Keratinocyte (primary cell): ENCODE results near the gene SLC25A25. TPM values are rescaled to one million over a fixed set of nuclear protein-coding genes. Genes with fewer than 3 reads are reported as not detected.

Experiments
- DNase-seq: peaks from one replicate; pipeline ENCODE4 v3.0.0-alpha.2; 2011; ENCODE audit warnings: low read depth, missing footprints, low spot score
- FAIRE-seq: peaks from 2 replicates; lab custom pipeline; 2011; peaks lifted over from hg19 to GRCh38; lab: Jason Lieb, UNC
- H2AFZ ChIP-seq: 2 replicates; pipeline ENCODE4 v1.6.0; 2012; ENCODE audit warnings: low read length, control low read depth, inconsistent platforms; ENCODE audit not compliant: control insufficient read depth
- H3K27ac ChIP-seq: 2 replicates; pipeline ENCODE4 v1.5.1; 2011; ENCODE audit warnings: low read length; ENCODE audit not compliant: control insufficient read depth, insufficient read depth
- H3K27me3 ChIP-seq: 3 replicates; pipeline ENCODE4 v1.6.0; 2011; ENCODE audit warnings: low read length; ENCODE audit not compliant: control insufficient read depth, insufficient read depth; ENCODE audit errors: extremely low read depth
- H3K36me3 ChIP-seq, 2 experiments: 2 replicates in 1 of 2; 3 replicates in 1 of 2; pipeline ENCODE4 v1.5.1; 2011; ENCODE audit warnings: low read length in 2 of 2, mild to moderate bottlenecking in 1 of 2; ENCODE audit not compliant: control insufficient read depth in 2 of 2, insufficient read depth in 2 of 2; ENCODE audit errors: extremely low read depth in 1 of 2
- H3K4me1 ChIP-seq: 3 replicates; pipeline ENCODE4 v1.5.1; 2011; ENCODE audit warnings: low read length; ENCODE audit not compliant: control insufficient read depth, insufficient read depth; ENCODE audit errors: extremely low read depth
- H3K4me2 ChIP-seq: 3 replicates; pipeline ENCODE4 v1.6.0; 2011; ENCODE audit warnings: low read depth, low read length; ENCODE audit not compliant: control insufficient read depth, insufficient read depth; ENCODE audit errors: extremely low read depth
- H3K4me3 ChIP-seq, 3 experiments: fragments of 200-600 bp in 1 of 3; sonication (generic) in 1 of 3; 2 replicates in 2 of 3; 3 replicates in 1 of 3; pipeline ENCODE4 v1.5.1; 2011 to 2016; ENCODE audit warnings: low read length in 3 of 3, mild to moderate bottlenecking in 3 of 3, control low read depth in 2 of 3, inconsistent platforms in 1 of 3, low read depth in 1 of 3, mixed read lengths in 1 of 3, mixed run types in 1 of 3, moderate library complexity in 1 of 3; ENCODE audit not compliant: control insufficient read depth in 2 of 3, insufficient read depth in 2 of 3; ENCODE audit errors: extremely low read depth in 1 of 3
- H3K79me2 ChIP-seq: 2 replicates; pipeline ENCODE4 v1.6.0; 2012; ENCODE audit warnings: low read length; ENCODE audit not compliant: control insufficient read depth, insufficient read depth
- H3K9ac ChIP-seq: 3 replicates; pipeline ENCODE4 v1.6.0; 2011; ENCODE audit warnings: low read length; ENCODE audit not compliant: control insufficient read depth, insufficient read depth; ENCODE audit errors: extremely low read depth
- H3K9me1 ChIP-seq: 3 replicates; pipeline ENCODE4 v1.6.0; 2011; ENCODE audit warnings: low read length; ENCODE audit not compliant: control insufficient read depth, insufficient read depth; ENCODE audit errors: extremely low read depth
- H3K9me3 ChIP-seq: 2 replicates; pipeline ENCODE4 v1.5.1; 2012; ENCODE audit warnings: low read depth, low read length; ENCODE audit not compliant: control insufficient read depth
- H4K20me1 ChIP-seq: 3 replicates; pipeline ENCODE4 v1.6.0; 2011; ENCODE audit warnings: low read length; ENCODE audit not compliant: control insufficient read depth, insufficient read depth; ENCODE audit errors: extremely low read depth
- EZH2 ChIP-seq: IDR thresholded peaks from one replicate; pipeline ENCODE4 v1.6.1; 2012; ENCODE audit warnings: inconsistent platforms, mild to moderate bottlenecking, low read length, moderate library complexity
- dilution Hi-C: fragments of 300-500 bp; cut with MboI; formaldehyde crosslinking; loops from one replicate; pipeline ENCODE4 v1.7.0; 2020; ENCODE audit warnings: low sequenced_read_pairs; ENCODE audit not compliant: extremely low pct_ligation_motif_present
- polyA plus RNA-seq, 5 experiments: library from polyadenylated mRNA; depleted of rRNA in 3 of 5; stranded (reverse) in 3 of 5; stranded (forward) in 1 of 5; unstranded in 1 of 5; fragments of >200 nt; gene quantifications; 1 replicate in 1 of 5; 2 replicates in 3 of 5; 3 replicates in 1 of 5; pipeline versions ENCODE4 v1.2.1 to v1.2.3, GENCODE V29; 2011 to 2012; ENCODE audit warnings: missing spikeins in 2 of 5, low read depth in 1 of 5, low replicate concordance in 1 of 5
- TF ChIP-seq, protein P1 (sequence below), 3 experiments: IDR thresholded peaks in 1 of 3; conservative IDR thresholded peaks in 1 of 3; optimal IDR thresholded peaks in 1 of 3; 2 replicates in 2 of 3; 3 replicates in 1 of 3; pipeline versions ENCODE3 to v1.5.1; 2011; ENCODE audit warnings: low read length in 3 of 3, mild to moderate bottlenecking in 3 of 3, moderate library complexity in 2 of 3, control low read depth in 1 of 3, inconsistent platforms in 1 of 3; ENCODE audit not compliant: insufficient read depth in 2 of 3; ENCODE audit errors: extremely low read depth in 1 of 3

SLC25A25 gene
- polyA plus RNA-seq, 1 donor (not counting 4 experiments of a cell fraction or from before 2014, with no cell fraction given): 6.5 TPM

DNA sequence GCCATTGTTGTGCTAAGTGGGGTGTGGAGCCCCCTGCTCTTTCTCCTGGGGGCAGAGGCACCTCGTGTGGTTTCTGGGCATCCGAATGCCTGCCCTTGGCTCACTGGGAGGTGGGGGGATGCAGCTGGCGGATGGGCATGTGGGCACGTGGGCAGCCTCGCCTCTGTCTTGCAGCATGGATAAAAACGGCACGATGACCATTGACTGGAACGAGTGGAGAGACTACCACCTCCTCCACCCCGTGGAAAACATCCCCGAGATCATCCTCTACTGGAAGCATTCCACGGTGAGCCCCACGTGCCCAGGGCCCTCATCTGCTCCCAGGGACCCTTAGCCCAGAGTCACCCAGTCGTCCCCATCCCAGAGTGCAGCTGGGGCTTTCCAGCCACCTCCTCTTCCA lies 34.2 kb downstream of the SLC25A25 start:
- Histone ChIP-seq H2AFZ (no peak overlapping the region), H3K4me2 (no peak overlapping the region), H3K27me3 (no peaks in the 10 kb centered on the region), H3K9me1 (no peaks in the 10 kb centered on the region), H3K36me3 (peaks cover 37 to 50% of the 10 kb centered on the region in 2 experiments), H3K79me2 (peaks cover 21% of the 10 kb centered on the region), H3K27ac (no peak overlapping the region), H3K4me1 (peaks cover 21% of the 10 kb centered on the region), H3K9me3 (no peaks in the 10 kb centered on the region), H3K9ac (no peak overlapping the region), H4K20me1 (no peaks in the 10 kb centered on the region), H3K4me3 (no peak overlapping the region)
- no peak for DNase-seq
- FAIRE-seq: no peak
- dilution Hi-C loops: no loop called here
- TF ChIP-seq, protein P1, sequence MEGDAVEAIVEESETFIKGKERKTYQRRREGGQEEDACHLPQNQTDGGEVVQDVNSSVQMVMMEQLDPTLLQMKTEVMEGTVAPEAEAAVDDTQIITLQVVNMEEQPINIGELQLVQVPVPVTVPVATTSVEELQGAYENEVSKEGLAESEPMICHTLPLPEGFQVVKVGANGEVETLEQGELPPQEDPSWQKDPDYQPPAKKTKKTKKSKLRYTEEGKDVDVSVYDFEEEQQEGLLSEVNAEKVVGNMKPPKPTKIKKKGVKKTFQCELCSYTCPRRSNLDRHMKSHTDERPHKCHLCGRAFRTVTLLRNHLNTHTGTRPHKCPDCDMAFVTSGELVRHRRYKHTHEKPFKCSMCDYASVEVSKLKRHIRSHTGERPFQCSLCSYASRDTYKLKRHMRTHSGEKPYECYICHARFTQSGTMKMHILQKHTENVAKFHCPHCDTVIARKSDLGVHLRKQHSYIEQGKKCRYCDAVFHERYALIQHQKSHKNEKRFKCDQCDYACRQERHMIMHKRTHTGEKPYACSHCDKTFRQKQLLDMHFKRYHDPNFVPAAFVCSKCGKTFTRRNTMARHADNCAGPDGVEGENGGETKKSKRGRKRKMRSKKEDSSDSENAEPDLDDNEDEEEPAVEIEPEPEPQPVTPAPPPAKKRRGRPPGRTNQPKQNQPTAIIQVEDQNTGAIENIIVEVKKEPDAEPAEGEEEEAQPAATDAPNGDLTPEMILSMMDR (optimal IDR thresholded peaks at IDR 0.05 in 1 of 3, IDR thresholded peaks at IDR 0.05 in 1 of 3, conservative IDR thresholded peaks at IDR 0.05 in 1 of 3; ENCODE audit: extremely low read depth in 1 of 3, insufficient read depth in 2 of 3, low read length in 3 of 3): no peak
- TF ChIP-seq EZH2: no peak

DNA sequence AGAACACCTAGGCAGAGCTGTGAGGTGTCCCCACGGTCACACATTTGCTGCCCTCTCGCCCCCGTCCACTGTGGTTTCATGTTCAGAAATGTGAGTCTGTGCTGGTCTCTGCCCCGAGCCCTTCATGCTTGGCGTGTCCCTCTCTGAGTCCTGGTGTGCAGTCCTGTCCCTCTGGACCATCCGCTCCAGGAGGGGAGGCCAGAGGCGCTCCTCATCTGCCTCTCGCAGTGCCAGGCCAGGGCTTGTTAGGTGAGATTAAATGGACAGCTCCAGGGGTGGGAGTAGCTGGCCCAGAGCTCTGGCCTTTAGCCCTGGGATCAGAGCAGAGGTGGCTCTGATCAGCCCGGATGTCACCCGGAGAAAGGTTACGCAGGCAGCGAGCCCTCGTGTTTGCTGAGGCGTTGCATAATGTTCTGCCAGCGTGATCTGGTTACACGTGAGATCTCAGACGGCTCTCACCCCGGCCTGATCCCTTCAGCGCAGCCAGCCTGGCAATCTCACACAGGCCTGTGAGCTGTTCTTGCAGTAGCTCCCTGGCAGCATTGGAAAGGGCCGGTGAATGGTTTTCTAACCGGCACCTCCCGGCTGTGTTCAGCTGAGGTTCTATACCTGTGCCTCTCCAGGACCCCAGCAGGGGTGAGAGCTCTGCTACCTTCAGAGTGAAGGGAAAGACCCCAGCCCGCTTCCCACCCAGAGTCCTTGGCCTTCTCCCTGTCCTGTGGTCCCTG lies 35.0 kb downstream of the SLC25A25 start:
- Histone ChIP-seq H3K9me3 (no peaks in the 10 kb centered on the region), H3K4me3 (no peak overlapping the region), H3K27me3 (no peaks in the 10 kb centered on the region), H4K20me1 (no peaks in the 10 kb centered on the region), H3K36me3 (peaks cover 42 to 54% of the 10 kb centered on the region in 2 experiments), H3K9me1 (no peaks in the 10 kb centered on the region), H2AFZ (no peak overlapping the region), H3K9ac (no peak overlapping the region), H3K79me2 (peaks cover 17% of the 10 kb centered on the region), H3K27ac (no peak overlapping the region), H3K4me2 (no peak overlapping the region), H3K4me1 (peaks cover 15% of the 10 kb centered on the region)
- FAIRE-seq (no peak), DNase-seq (no peak)
- no peak for TF ChIP-seq EZH2
- TF ChIP-seq, protein P1 (optimal IDR thresholded peaks at IDR 0.05 in 1 of 3, IDR thresholded peaks at IDR 0.05 in 1 of 3, conservative IDR thresholded peaks at IDR 0.05 in 1 of 3; ENCODE audit: extremely low read depth in 1 of 3, insufficient read depth in 2 of 3, low read length in 3 of 3): no peak
- dilution Hi-C loops: no loop called here
